Testis (tissue), 2 donors: ENCODE data around the gene WFDC10A.

Experiments used
- CTCF ChIP-seq, 3 experiments: fragments of 450-650 bp in 2 of 3; fragments of 200-600 bp in 1 of 3; sonication (generic) in 1 of 3; IDR thresholded peaks; one replicate each; pipeline ENCODE4 v1.5.1; 2016 to 2019; ENCODE audit warnings: antibody characterized with exemption in 3 of 3, mild to moderate bottlenecking in 2 of 3, moderate library complexity in 1 of 3
- POLR2A ChIP-seq: fragments of 450-650 bp; IDR thresholded peaks from one replicate; pipeline ENCODE4 v1.6.1; 2017; ENCODE audit warnings: antibody characterized with exemption, mild to moderate bottlenecking, moderate library complexity

- no peak for TF ChIP-seq CTCF (IDR thresholded peaks at IDR 0.05)
- TF ChIP-seq POLR2A = no peak
Observed at GRCh38 chr20:45626540-45626939, 3.0 kb upstream of the WFDC10A start.
